Left ventricle myocardium inferior (tissue), 1 donor: ENCODE data around the gene TULP1. TPM values are rescaled to one million over a fixed set of nuclear protein-coding genes. Genes with fewer than 3 reads are reported as not detected.

Source experiments
- DNase-seq: peaks from one replicate; pipeline ENCODE4 v3.0.0-alpha.2; 2020
- H3K27ac ChIP-seq: fragments of 200-600 bp; replicated peaks from 2 replicates; pipeline ENCODE4 v1.8.0; 2021
- H3K27me3 ChIP-seq: fragments of 200-600 bp; 2 replicates; pipeline ENCODE4 v1.8.0; 2021; ENCODE audit warnings: low read depth
- H3K36me3 ChIP-seq: fragments of 200-600 bp; 2 replicates; pipeline ENCODE4 v1.8.0; 2021
- H3K4me1 ChIP-seq: fragments of 200-600 bp; 2 replicates; pipeline ENCODE4 v1.8.0; 2021
- H3K4me3 ChIP-seq: fragments of 200-600 bp; 2 replicates; pipeline ENCODE4 v1.8.0; 2021; ENCODE audit warnings: mild to moderate bottlenecking, moderate library complexity
- H3K9me3 ChIP-seq: fragments of 200-600 bp; replicated peaks from 2 replicates; pipeline ENCODE4 v1.8.0; 2021
- intact Hi-C: fragments of 100-400 bp; cut with micrococcal nuclease; formaldehyde crosslinking; loops from one replicate; pipeline ENCODE4 v1.11.0; 2022
- total RNA-seq: library from RNA; stranded (reverse); fragmentation: NEBNext Ultra II Directional; extraction: Animal tissue kit (Norgen Biotek cat#: 25700); gene quantifications from one replicate; pipeline ENCODE4 v1.2.1, GENCODE V29; 2021
- TF ChIP-seq, protein P1 (sequence below): fragments of 200-600 bp; IDR thresholded peaks from 2 replicates; pipeline ENCODE4 v1.8.0; 2021; ENCODE audit warnings: antibody characterized with exemption, mild to moderate bottlenecking, borderline replicate concordance
- donor health status: DM: no; HTN: yes; CAD: no; lungs with severe emphysema.

TULP1 gene
- total RNA-seq, 1 donor from 2014 or later: not detected

DNA sequence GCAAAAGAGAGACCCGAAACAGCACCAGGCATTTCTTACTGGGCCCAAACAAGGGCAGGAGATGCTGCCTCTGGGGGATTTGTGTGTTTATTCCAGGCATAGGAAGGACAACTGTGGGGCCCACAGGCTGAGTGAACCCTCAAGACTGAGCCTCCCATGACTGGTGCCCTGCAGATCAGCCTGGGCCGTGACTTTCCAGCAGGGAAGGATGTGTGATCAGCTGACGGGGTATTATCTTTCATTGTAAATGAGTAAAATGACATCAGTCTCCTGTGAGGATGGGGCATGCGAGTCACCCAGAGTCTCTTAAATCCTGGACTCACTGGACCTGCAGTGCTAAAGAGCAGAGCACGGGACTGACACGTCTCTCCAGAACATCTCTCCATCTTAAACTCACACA, 11.9 kb downstream of the TULP1 start:
- no peaks in the 10 kb centered on the region for H3K9me3 ChIP-seq
- DNase-seq: no peak
- TF ChIP-seq, protein P1, sequence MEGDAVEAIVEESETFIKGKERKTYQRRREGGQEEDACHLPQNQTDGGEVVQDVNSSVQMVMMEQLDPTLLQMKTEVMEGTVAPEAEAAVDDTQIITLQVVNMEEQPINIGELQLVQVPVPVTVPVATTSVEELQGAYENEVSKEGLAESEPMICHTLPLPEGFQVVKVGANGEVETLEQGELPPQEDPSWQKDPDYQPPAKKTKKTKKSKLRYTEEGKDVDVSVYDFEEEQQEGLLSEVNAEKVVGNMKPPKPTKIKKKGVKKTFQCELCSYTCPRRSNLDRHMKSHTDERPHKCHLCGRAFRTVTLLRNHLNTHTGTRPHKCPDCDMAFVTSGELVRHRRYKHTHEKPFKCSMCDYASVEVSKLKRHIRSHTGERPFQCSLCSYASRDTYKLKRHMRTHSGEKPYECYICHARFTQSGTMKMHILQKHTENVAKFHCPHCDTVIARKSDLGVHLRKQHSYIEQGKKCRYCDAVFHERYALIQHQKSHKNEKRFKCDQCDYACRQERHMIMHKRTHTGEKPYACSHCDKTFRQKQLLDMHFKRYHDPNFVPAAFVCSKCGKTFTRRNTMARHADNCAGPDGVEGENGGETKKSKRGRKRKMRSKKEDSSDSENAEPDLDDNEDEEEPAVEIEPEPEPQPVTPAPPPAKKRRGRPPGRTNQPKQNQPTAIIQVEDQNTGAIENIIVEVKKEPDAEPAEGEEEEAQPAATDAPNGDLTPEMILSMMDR: no peak
- peaks cover 36% of the 10 kb centered on the region for H3K4me1 ChIP-seq
- H3K27me3 ChIP-seq: peaks cover 54% of the 10 kb centered on the region
- H3K27ac ChIP-seq: peak overlapping the region; percentile 23
- no peak overlapping the region for H3K4me3 ChIP-seq
- H3K36me3 ChIP-seq: no peaks in the 10 kb centered on the region
- intact Hi-C loops: no loop called here

DNA sequence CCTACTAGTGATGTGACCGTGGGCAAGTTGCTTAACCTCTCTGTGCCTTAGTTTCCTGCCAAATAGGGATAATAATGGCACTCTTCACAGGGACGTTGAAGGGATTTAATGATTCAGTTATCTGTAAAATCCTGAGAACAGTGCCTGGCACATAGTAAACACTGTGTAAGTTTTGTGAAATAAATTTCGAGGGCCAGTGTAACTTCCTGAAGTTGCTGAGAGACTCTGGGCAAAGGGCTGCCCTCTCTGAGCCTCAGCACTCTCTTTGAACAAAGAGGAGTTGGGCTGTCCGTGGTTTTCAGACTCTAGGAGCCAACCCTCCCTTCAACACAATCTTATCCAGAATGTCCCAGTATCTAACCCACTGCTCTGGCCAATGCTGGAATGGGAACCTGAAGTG, 13.3 kb downstream of the TULP1 start:
- TF ChIP-seq, protein P1: no peak

DNA sequence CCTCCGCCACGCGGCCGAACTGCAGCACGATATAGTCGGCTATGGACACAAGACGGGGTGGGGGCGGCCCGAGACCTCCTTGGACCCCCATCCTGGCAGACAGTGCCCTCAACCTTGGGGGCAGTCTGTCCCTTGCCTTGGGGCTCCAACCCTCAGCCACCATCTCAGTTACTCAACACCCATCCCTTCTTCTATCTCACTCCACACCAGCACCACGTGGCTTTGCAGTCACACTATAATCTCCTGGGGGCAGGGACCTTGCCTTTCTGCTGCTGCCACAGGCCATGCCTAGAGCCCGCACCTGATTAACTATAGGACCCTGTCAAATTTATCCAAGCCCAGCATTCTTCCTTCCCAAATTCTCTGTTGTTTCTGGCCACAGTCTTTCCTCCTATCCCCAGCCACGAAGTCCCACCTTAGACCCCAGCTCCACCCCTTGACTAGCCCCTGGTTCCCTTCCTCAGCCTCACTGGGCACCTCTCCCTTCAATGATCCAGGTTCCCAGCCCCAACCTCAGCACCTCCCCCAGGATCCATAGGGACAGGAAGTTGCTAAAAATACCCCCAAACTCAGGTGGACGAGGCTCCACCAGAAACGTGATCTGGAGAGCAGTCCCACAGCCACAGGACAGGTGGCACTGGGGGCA, 14.2 kb downstream of the TULP1 start:
- H3K4me1 ChIP-seq: peaks cover 58% of the 10 kb centered on the region
- TF ChIP-seq, protein P1: no peak
- H3K36me3 ChIP-seq: no peaks in the 10 kb centered on the region
- H3K9me3 ChIP-seq: no peaks in the 10 kb centered on the region
- H3K27ac ChIP-seq: peak overlapping the region; percentile 96
- no peak for DNase-seq
- H3K27me3 ChIP-seq: peaks cover 35% of the 10 kb centered on the region
- H3K4me3 ChIP-seq: peak overlapping the region; percentile 85
- intact Hi-C loops: no loop called here

More for the DNA sequence above, 13.3 kb downstream of the TULP1 start:
- Histone ChIP-seq H3K4me3 (no peak overlapping the region), H3K9me3 (no peaks in the 10 kb centered on the region), H3K27ac (no peak overlapping the region), H3K4me1 (peaks cover 50% of the 10 kb centered on the region), H3K36me3 (no peaks in the 10 kb centered on the region), H3K27me3 (peaks cover 41% of the 10 kb centered on the region)
- no peak for DNase-seq
- intact Hi-C loops: no loop called here

DNA sequence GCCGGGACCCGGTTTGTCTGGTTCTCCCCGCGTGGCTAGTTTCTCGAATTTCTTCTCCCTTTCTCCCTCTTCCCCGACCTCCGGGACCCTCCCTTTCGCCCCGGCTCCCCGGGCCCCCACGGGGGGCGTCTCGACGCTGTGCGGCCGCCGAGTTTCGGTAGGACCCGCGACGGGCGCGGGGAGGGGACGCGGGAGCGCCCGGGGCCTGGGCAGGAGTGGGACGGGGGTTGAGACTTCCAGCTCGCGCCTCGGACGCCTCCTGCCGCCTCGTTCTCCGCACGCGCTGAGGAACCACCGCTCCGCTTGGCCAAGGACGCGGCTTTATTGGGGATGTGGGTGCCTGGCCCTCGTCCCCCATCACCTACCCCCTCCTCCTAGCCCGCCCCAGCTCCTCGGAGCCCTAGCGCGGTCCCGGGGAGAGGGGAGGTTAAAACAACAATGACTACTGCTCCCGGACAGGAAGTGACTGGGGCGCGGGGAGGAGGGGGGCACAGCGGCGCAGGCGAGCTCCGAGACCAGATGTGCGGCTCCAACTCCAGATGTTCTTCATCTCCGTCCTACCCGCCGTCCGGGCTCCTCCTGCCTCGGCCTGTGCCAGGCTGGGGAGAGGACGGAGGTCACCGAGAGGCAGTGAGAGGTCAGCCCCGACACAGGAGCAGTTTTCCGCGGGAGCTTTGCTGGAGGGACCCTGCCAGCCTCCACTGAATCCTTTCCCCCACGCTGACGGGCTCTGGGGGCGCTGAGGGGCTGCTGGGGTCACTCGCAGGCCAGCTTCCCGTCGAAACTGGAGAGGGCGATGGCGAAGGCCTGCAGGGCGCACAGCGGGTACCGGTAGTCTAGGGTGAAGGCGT, 14.9 kb downstream of the TULP1 start:
- peaks cover 31% of the 10 kb centered on the region for H3K27me3 ChIP-seq
- TF ChIP-seq, protein P1: no peak
- H3K9me3 ChIP-seq: no peaks in the 10 kb centered on the region
- no peaks in the 10 kb centered on the region for H3K36me3 ChIP-seq
- peak overlapping the region; percentile 85 for H3K4me3 ChIP-seq
- intact Hi-C loops: no loop called here
- DNase-seq: peak; percentile 83
- peak overlapping the region; percentile 96 for H3K27ac ChIP-seq
- H3K4me1 ChIP-seq: peaks cover 66% of the 10 kb centered on the region

DNA sequence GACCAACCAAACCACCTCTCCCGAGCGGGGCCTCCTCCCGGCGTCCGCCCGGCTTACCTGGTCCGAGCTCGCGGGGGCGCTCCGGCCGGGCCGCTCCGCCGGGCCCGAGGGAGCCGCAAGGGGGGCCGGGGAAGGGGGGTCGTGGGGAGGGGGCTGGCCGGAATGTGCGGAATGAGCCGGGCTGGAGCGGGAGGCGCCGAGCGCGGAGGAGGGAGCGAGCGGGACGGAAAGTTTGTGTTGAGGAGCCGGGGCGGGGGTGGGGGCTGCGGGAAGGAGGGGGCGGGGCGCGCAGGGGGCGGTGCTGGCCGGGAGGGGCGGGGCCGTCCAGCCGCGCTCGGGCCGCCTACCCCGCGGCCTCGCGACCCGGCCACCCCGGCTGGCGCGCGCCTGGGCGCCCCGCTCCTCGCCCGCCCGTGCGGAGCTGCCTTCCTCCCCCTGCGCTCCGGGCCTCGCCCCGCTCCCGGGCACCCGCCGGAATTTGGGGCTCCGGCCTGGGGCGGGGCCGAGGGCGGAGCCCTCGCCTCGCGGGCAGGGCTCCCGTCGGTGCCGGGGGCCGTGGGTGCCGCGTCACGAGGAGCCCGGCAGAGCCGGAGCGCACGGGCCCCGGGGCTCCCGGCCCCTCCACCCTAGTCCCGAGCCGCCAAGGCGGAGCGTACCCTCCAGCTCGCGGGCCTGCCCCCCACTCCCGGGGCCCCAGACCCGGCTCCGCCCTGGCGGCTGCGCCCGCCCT, 15.7 kb downstream of the TULP1 start, which contains the start of gene TEAD3:
Gene TEAD3, minus strand, starts transcription at position 239 of the 730 bp plus-strand sequence.
- peaks cover 31% of the 10 kb centered on the region for H3K27me3 ChIP-seq
- peaks cover 73% of the 10 kb centered on the region for H3K4me1 ChIP-seq
- H3K36me3 ChIP-seq: no peaks in the 10 kb centered on the region
- peak within 1 kb of the TSS; percentile 96 for H3K27ac ChIP-seq
- DNase-seq: peak; percentile 64
- TF ChIP-seq, protein P1: peak; percentile 9
- H3K9me3 ChIP-seq: no peaks in the 10 kb centered on the region
- intact Hi-C loops: no loop called here
- peak within 1 kb of the TSS; percentile 85 for H3K4me3 ChIP-seq
